BJ (cell line): ENCODE measurements around the gene SRGAP2C. TPM values are rescaled to one million over a fixed set of nuclear protein-coding genes. Genes with fewer than 3 reads are reported as not detected.
"Not testable (repeated sequence)": the region's sequence is repeated elsewhere in the genome, so short reads cannot be mapped to it uniquely, and the experiment has no call there.

Experiments
- CTCF ChIA-PET: fragments of 350-600 bp; formaldehyde crosslinking; extraction: SDS; loops from one replicate; lab custom pipeline; 2021; ENCODE audit warnings: antibody characterized with exemption, inconsistent platforms; lab: Yijun Ruan, JAX
- POLR2A ChIA-PET: fragments of 300-600 bp; sonication (Branson Sonifier 250); formaldehyde crosslinking; extraction: SDS; loops from one replicate; lab custom pipeline; 2021; ENCODE audit warnings: antibody characterized with exemption; lab: Charles Lee
- DNase-seq: peaks from one replicate; pipeline ENCODE4 v3.0.0-alpha.2; 2011; ENCODE audit warnings: low read depth
- H3K27me3 ChIP-seq: 2 replicates; pipeline ENCODE4 v1.6.0; 2011; ENCODE audit warnings: low read length; ENCODE audit not compliant: control insufficient read depth, insufficient read depth
- H3K36me3 ChIP-seq: 2 replicates; pipeline ENCODE4 v1.5.1; 2011; ENCODE audit warnings: low read length; ENCODE audit not compliant: control insufficient read depth, insufficient read depth
- H3K4me3 ChIP-seq: 2 replicates; pipeline ENCODE4 v1.5.1; 2011; ENCODE audit warnings: low read depth, mild to moderate bottlenecking, control low read depth, low read length
- polyA plus RNA-seq: library from polyadenylated mRNA; depleted of rRNA; stranded (reverse); fragments of >200 nt; gene quantifications from 2 replicates; pipeline ENCODE4 v1.2.3, GENCODE V29; 2011

Gene SRGAP2C
- polyA plus RNA-seq, 1 experiment, result 5.0 TPM

- DNase-seq, H3K4me3 ChIP-seq, CTCF ChIA-PET, H3K27me3 ChIP-seq, POLR2A ChIA-PET, H3K36me3 ChIP-seq: not testable (repeated sequence)
These were observed 12.5 kb downstream of the SRGAP2C start for GRCh38 chr1:121197095-121197882.

DNA sequence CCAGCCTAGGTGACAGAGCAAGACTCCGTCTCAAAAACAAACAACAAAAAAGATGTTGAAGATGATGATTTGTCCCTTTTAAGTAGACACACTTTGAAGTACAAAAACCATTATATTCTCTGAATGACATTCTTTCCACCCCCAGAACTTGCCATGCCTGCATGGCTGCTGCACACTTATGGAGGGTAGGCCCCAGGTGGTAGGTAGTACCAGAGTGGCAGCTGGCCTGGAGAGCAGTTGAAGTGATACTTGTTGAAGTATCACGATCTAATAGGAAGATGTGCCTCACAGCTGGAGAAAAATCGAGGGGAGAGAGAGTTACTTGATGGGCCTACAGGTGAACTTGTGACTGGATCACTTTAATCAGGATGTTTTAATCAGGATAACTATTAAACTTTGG is 15.0 kb downstream of the SRGAP2C start:
- H3K27me3 ChIP-seq, POLR2A ChIA-PET, CTCF ChIA-PET, H3K36me3 ChIP-seq, DNase-seq, H3K4me3 ChIP-seq: not testable (repeated sequence)

DNA sequence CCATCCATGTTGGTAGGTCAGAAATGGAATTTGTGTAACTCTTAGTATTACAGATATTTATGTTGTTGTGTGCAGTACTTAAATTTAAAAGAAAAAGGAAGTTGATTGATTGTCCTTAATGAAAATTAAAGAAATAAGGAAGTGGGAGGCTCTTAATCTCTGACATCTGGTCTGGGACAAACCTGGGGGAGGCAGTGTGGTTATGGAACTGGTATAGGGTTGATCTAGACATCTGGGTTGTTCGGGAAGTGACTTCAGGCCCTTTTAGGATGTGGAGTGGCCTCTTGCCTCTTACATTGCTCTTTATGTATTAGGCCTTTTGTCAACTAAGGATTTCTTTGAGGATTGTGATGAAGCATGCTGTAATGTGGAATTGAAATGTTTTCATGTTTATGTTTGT is 15.5 kb downstream of the SRGAP2C start:
- DNase-seq, CTCF ChIA-PET, H3K36me3 ChIP-seq, H3K4me3 ChIP-seq, POLR2A ChIA-PET, H3K27me3 ChIP-seq: not testable (repeated sequence)

DNA sequence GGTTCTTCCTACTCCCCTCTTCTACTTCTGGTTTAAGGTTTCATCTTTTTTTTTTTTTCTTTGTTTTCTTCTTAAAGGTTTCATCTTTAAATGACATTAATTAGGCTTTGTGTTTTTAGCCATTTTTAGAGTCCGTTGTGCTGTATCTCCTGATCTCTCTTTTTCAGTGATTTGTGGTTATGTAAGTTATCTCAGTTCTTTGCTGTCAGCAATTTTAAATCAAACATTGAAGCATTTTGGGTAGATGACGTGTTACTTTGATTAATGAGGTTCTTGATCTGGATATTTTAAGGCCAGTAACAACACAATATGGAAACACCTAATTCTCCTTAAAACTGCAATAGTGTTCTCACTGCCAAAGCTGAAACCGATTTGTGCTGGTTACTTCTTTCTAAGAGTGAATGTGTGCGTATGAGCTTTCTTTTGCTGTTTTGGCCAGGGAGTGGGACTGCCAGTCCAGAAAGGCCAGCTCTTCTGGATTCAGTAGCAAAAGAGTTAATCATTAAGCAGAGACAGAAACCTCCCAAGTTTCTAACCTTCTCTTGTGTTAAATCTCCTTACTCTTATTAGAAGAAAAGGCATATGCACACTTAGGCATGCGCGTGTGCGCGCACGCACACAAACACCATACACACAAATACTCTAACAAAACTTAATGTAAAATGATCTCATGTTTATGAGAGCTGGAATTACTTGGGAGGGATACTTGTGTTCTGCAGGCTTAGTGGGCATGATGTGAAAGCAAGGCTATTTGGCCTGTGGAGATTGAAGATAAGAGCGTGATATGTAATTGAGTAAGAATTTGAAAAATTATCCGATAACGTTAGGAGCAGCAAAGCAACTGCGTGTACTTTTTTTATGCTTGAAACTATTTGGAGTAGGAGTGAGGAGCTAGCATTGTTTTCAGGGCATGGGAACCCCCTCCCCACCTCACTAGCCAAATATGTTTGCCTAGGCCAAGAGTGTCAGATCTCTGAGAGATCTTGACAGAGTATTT is 16.5 kb downstream of the SRGAP2C start:
- CTCF ChIA-PET, POLR2A ChIA-PET, H3K36me3 ChIP-seq, DNase-seq, H3K4me3 ChIP-seq, H3K27me3 ChIP-seq: not testable (repeated sequence)

DNA sequence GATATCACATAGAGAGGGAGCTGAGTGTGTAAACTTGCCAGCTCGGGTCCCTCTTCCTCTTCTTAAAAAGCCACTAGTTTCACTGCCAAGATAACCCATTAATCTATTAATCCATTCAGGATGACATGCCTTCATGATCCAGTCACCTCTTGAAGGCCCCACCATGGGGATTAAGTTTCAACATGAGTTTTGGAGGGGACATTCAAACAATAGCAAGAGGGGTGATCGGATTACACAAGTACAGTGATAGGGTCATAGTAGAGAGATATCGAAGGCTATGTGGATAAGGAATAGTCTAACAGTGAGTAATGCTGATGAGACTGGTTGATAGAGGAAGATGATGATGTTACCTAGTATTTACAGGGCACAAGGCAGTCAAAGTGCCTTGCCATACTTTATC is 18.2 kb downstream of the SRGAP2C start:
- POLR2A ChIA-PET, CTCF ChIA-PET, H3K36me3 ChIP-seq, H3K27me3 ChIP-seq, DNase-seq, H3K4me3 ChIP-seq: not testable (repeated sequence)

GRCh38 chr1:121205786-121206711 is 21.3 kb downstream of the SRGAP2C start:
- CTCF ChIA-PET, H3K27me3 ChIP-seq, H3K4me3 ChIP-seq, POLR2A ChIA-PET, H3K36me3 ChIP-seq, DNase-seq: not testable (repeated sequence)

- H3K36me3 ChIP-seq, H3K27me3 ChIP-seq, CTCF ChIA-PET, DNase-seq, POLR2A ChIA-PET, H3K4me3 ChIP-seq: not testable (repeated sequence)
These were observed 22.6 kb downstream of the SRGAP2C start for GRCh38 chr1:121207328-121207727.

DNA sequence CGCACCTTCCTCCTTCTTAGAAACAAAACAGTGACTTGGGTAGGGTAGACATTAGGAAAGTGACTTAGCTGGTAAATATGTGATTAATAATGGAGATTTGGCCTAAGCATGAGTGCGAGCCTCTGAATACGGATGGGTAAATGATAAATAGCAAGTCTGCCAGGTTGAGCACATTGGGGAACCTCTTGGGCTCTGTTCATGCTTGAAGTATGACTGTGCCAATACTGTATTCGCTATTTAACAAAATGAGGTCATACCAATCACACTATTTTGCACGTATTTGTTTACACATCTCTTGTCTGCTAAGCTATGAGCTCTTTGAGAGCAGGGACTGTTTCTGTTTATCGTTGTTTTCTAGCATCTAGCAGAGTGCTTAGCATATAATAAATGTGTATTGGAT is 23.6 kb downstream of the SRGAP2C start:
- H3K4me3 ChIP-seq, POLR2A ChIA-PET, H3K36me3 ChIP-seq, DNase-seq, H3K27me3 ChIP-seq, CTCF ChIA-PET: not testable (repeated sequence)

DNA sequence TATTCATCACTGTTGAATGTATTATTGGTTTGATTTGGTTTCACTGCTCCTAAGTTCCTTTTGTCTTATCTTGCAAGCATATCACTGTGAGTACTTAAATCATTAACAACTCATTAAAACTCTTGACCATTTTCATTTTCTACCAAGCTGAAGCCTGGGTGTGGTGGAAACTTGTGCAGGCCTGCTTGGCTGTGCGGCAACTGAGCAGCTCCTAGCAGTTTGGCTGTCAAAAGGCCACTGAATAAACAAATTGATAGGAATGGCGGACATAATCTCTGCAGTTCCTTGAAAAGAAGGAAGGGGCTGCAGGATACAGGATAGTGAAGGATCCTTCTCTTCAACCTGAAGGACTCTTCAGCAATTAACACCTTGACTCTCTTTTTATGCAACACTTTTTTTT is 26.0 kb downstream of the SRGAP2C start:
- POLR2A ChIA-PET, H3K4me3 ChIP-seq, H3K27me3 ChIP-seq, H3K36me3 ChIP-seq, CTCF ChIA-PET, DNase-seq: not testable (repeated sequence)

- H3K4me3 ChIP-seq, DNase-seq, CTCF ChIA-PET: not testable (repeated sequence)
These were observed 28.7 kb downstream of the SRGAP2C start for GRCh38 chr1:121213491-121213890.

DNA sequence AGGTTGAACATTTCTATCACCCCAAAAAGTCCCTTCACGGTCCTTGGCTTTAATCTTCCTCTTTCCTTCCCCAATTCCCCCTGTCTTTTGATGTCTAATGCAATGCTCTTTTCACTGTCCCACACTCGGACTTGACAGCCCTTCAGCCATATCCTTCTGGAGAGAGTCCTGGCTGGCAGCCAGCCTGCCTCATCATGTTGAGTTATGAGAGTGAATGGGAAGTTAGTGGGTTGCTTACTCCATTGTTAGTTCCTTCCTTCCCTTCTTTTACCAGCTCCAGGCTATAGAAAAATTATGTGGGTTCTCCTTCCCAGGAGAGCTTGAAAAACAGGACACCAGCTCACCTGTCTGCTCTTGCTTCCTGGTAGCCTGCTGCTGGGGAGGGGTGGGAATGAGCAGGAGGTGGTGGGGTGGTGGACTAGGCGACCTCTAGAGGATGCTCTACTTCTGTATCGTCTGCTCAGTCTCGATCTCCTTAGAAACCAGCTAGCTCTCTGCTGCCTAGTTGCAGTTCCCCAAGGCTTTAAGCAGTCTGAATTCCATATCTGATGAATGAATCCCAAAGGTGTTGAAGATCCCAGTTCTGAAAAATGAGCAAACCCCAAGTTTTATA is 29.9 kb downstream of the SRGAP2C start:
- CTCF ChIA-PET, H3K36me3 ChIP-seq, POLR2A ChIA-PET, H3K27me3 ChIP-seq, H3K4me3 ChIP-seq, DNase-seq: not testable (repeated sequence)

More at GRCh38 chr1:121213491-121213890, 28.7 kb downstream of the SRGAP2C start:
- H3K27me3 ChIP-seq, POLR2A ChIA-PET, H3K36me3 ChIP-seq: not testable (repeated sequence)
